ENCODE results near the gene XRN2.

The XRN2 gene

GRCh38 chr20:21424846-21425245 lies 121.7 kb downstream of the XRN2 start:
- H3K4me3 ChIP-seq (replicated peaks; ENCODE audit: low read depth, low read length), result no peak overlapping the region
- no peak for DNase-seq (ENCODE audit: extremely low read depth, low read depth)
- no peak for TF ChIP-seq CTCF (IDR thresholded peaks at IDR 0.05; ENCODE audit: low read depth, low read length, missing control alignments)

- H3K4me3 ChIP-seq (replicated peaks; ENCODE audit: low read depth, low read length), result no peak overlapping the region
- no peak for TF ChIP-seq CTCF (IDR thresholded peaks at IDR 0.05; ENCODE audit: low read depth, low read length, missing control alignments)
- no peak for DNase-seq (ENCODE audit: extremely low read depth, low read depth)
These were observed 126.9 kb downstream of the XRN2 start for GRCh38 chr20:21430020-21430419.

DNA sequence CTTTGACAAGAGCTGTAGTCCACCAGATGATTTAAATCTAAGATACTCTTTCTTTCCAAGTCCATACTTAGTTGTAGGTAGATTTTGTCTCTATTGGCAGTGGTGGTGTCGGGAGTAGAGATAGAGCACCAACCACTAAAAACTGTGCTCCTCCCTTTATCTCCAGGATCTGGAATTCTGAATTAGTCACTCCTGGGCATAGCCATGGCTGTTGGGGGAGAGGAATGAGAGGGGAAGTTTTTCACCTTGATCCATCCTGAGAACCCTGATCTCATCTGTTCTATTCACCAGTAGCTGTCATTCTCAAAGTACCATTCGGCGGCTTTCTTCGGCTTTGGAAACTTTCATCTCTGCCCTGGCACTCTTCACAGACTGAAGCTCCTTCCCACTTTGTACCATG lies 129.8 kb downstream of the XRN2 start:
- TF ChIP-seq CTCF (IDR thresholded peaks at IDR 0.05; ENCODE audit: low read depth, low read length, missing control alignments), result no peak
- DNase-seq (ENCODE audit: extremely low read depth, low read depth), result no peak

DNA sequence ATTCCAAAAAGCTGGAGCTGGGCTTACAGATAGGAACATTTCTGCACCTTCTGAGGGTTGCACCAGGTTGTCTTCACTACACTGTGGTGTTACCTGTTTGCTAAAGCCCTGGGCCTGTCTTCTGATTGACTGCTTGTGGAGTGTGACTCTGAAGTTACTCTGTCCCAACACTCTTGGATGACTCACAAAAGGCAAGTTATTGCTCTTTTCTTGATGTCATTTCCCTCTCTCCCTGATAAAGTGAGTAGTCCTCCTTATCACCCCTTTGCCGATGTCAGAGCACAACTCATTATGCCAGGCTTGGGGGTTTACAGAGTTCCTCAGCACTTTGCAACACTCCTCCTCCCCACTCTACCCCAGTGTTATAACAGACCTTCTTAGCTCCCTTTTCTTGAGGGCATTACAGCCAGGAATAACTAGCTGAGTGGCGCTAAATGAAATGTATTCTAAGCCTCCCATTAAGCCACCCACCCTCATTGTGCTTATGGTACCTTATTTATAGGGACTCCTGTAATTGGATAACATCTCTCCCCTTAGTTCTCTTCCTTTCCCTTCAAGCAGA lies 130.3 kb downstream of the XRN2 start:
- no peak for TF ChIP-seq CTCF (IDR thresholded peaks at IDR 0.05; ENCODE audit: low read depth, low read length, missing control alignments)
- H3K4me3 ChIP-seq (replicated peaks; ENCODE audit: low read depth, low read length), result no peak overlapping the region
- no peak for DNase-seq (ENCODE audit: extremely low read depth, low read depth)

More for the DNA sequence above, 129.8 kb downstream of the XRN2 start:
- H3K4me3 ChIP-seq (replicated peaks; ENCODE audit: low read depth, low read length), result no peak overlapping the region

- no peak for DNase-seq (ENCODE audit: extremely low read depth, low read depth)
- no peak for TF ChIP-seq CTCF (IDR thresholded peaks at IDR 0.05; ENCODE audit: low read depth, low read length, missing control alignments)
- no peak overlapping the region for H3K4me3 ChIP-seq (replicated peaks; ENCODE audit: low read depth, low read length)
These were observed 132.4 kb downstream of the XRN2 start for GRCh38 chr20:21435576-21435975.

DNA sequence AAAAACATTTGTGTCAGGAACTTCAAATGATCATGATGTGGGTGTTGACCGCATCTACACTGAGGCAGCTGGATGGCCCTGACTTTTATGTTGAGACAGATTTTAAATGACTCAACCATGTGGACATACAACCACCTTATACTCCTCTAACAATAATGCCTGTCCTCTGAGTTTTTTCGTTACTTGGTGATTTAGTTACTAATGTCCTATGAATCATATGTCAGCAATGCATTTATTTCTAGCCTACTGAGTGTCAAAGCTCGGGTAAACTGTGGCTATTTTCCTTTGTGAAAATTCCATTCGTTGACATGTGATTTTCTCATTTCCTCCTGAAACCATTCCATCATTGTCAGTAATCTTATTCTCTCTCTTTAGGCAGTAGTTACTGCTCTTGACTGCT lies 133.1 kb downstream of the XRN2 start:
- DNase-seq (ENCODE audit: extremely low read depth, low read depth), result no peak
- no peak overlapping the region for H3K4me3 ChIP-seq (replicated peaks; ENCODE audit: low read depth, low read length)
- TF ChIP-seq CTCF (IDR thresholded peaks at IDR 0.05; ENCODE audit: low read depth, low read length, missing control alignments), result no peak

GRCh38 chr20:21437248-21437647 lies 134.1 kb downstream of the XRN2 start:
- no peak for DNase-seq (ENCODE audit: extremely low read depth, low read depth)
- TF ChIP-seq CTCF (IDR thresholded peaks at IDR 0.05; ENCODE audit: low read depth, low read length, missing control alignments), result no peak
- H3K4me3 ChIP-seq (replicated peaks; ENCODE audit: low read depth, low read length), result no peak overlapping the region

All from HFF-Myc (cell line).